GM08714 (cell line): ENCODE data around the gene ASH1L.

Experiments used
- H3K4me3 ChIP-seq: fragments of 200-500 bp; sonication (Bioruptor generic); 2 replicates; pipeline ENCODE4 v1.5.1; 2014; ENCODE audit warnings: mild to moderate bottlenecking, low read length, inconsistent platforms
- ZNF274 ChIP-seq: IDR thresholded peaks from 2 replicates; pipeline ENCODE4 v1.6.1; 2012; ENCODE audit warnings: mild to moderate bottlenecking, low read depth, low read length

The ASH1L gene

DNA sequence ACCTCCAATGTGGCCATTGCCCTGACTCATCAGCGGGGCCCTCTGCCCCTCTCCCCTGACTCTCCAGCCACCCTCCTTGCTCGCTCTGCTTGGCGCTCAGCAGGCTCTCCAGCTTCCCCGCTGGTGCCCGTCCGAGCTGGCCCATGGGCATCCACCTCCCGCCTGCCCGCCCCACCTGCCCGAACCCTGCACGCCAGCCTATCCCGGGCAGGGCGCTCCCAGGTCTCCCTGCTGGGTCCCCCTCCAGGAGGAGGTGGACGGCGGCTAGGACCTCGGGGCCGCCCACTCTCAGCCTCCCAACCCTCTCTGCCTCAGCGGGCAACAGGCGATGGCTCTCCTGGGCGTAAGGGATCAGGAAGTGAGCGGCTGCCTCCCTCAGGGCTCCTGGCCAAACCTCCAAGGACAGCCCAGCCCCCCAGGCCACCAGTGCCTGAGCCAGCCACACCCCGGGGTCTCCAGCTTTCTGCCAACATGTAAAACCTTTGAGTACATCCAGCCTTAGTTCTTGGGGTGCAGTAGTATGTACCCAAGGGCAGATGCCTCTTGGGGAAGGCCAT lies 274.5 kb downstream of the ASH1L start:
- no peak overlapping the region for H3K4me3 ChIP-seq
- no peak for TF ChIP-seq ZNF274

DNA sequence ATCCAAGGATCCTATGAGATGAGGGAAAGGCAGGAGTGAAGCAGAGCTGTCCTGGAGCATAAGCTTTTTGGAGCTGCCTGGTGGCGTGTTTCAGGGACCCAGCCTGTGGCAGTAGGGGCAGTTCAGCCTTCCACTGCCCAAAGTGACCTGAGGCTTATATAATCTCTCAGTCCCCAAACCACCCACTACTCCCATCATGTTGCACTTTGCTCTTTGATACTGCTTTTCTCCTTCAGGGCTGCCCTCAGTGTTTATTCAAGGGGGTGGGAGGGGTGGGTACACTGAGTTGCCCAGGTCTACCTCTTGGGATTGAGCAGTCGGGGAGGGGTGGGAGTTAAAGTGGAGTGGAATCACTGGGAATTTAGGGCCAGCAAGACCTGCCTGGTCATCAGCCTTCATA lies 276.1 kb downstream of the ASH1L start:
- no peak overlapping the region for H3K4me3 ChIP-seq

DNA sequence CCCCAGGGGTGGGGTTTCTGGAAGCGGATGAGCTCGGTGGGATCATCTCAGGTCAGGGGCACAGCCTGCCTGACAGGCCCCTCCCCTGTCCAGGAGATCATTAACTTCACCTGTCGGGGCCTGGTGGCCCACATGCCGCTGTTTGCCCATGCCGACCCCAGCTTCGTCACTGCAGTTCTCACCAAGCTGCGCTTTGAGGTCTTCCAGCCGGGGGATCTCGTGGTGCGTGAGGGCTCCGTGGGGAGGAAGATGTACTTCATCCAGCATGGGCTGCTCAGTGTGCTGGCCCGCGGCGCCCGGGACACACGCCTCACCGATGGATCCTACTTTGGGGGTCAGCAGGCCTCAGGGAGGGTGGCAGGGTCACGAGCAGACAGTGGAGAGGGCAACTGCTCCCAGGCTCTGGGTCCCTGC lies 277.0 kb downstream of the ASH1L start:
- no peak for TF ChIP-seq ZNF274
- no peak overlapping the region for H3K4me3 ChIP-seq

More for the DNA sequence above, 276.1 kb downstream of the ASH1L start:
- TF ChIP-seq ZNF274, result no peak
